ENCODE data around the gene PCSK2. TPM values are rescaled to one million over a fixed set of nuclear protein-coding genes. Genes with fewer than 3 reads are reported as not detected.

The PCSK2 gene
- total RNA-seq, 2 donors from 2014 or later, result 0.18 to 2.7 TPM

- no peak for TF ChIP-seq CTCF (IDR thresholded peaks at IDR 0.05)
- no peak for TF ChIP-seq POLR2A (IDR thresholded peaks at IDR 0.05)
- Histone ChIP-seq H3K27me3 (replicated peaks; ENCODE audit: insufficient read depth) (no peaks in the 10 kb centered on the region), H3K9me3 (no peaks in the 10 kb centered on the region), H3K36me3 (no peaks in the 10 kb centered on the region), H3K4me3 (no peak overlapping the region), H3K27ac (no peak overlapping the region), H3K4me1 (replicated peaks) (no peaks in the 10 kb centered on the region)
- WGBS, result 79% methylated on average over 13 of the region's 13 CpGs
- intact Hi-C loops (cut with DNase I), result no loop called here
- DNase-seq (ENCODE audit: low spot score), result no peak
These were observed 218.7 kb downstream of the PCSK2 start for GRCh38 chr20:17445543-17445942.

GRCh38 chr20:17446171-17446570 is 219.3 kb downstream of the PCSK2 start:
- no peak overlapping the region for H3K4me3 ChIP-seq
- intact Hi-C loops (cut with DNase I), result no loop called here
- no peak for TF ChIP-seq POLR2AphosphoS5 (IDR thresholded peaks at IDR 0.05)
- TF ChIP-seq CTCF (IDR thresholded peaks at IDR 0.05), result no peak
- TF ChIP-seq POLR2A (IDR thresholded peaks at IDR 0.05), result no peak

GRCh38 chr20:17448071-17448470 is 221.2 kb downstream of the PCSK2 start:
- Histone ChIP-seq H3K27me3 (replicated peaks; ENCODE audit: insufficient read depth) (no peaks in the 10 kb centered on the region), H3K4me3 (no peak overlapping the region), H3K9me3 (no peaks in the 10 kb centered on the region), H3K4me1 (replicated peaks) (no peaks in the 10 kb centered on the region), H3K36me3 (no peaks in the 10 kb centered on the region), H3K27ac (no peak overlapping the region)
- no peak for TF ChIP-seq POLR2AphosphoS5 (IDR thresholded peaks at IDR 0.05)
- no peak for TF ChIP-seq POLR2A (IDR thresholded peaks at IDR 0.05)
- no peak for TF ChIP-seq CTCF (IDR thresholded peaks at IDR 0.05)
- intact Hi-C loops (cut with DNase I), result no loop called here
- WGBS, result 95% methylated on average over 2 of the region's 2 CpGs
- DNase-seq (ENCODE audit: low spot score), result no peak

More at GRCh38 chr20:17446171-17446570, 219.3 kb downstream of the PCSK2 start:
- Histone ChIP-seq H3K36me3 (no peaks in the 10 kb centered on the region), H3K9me3 (no peaks in the 10 kb centered on the region), H3K27me3 (replicated peaks; ENCODE audit: insufficient read depth) (no peaks in the 10 kb centered on the region), H3K27ac (no peak overlapping the region), H3K4me1 (replicated peaks) (no peaks in the 10 kb centered on the region)
- 91% methylated on average over 5 of the region's 5 CpGs for WGBS
- no peak for DNase-seq (ENCODE audit: low spot score)

GRCh38 chr20:17449031-17449430 is 222.2 kb downstream of the PCSK2 start:
- Histone ChIP-seq H3K4me1 (replicated peaks) (no peaks in the 10 kb centered on the region), H3K4me3 (no peak overlapping the region), H3K27ac (no peak overlapping the region), H3K9me3 (no peaks in the 10 kb centered on the region), H3K27me3 (replicated peaks; ENCODE audit: insufficient read depth) (no peaks in the 10 kb centered on the region), H3K36me3 (no peaks in the 10 kb centered on the region)
- no peak for DNase-seq (ENCODE audit: low spot score)
- WGBS, result 95% methylated on average over 2 of the region's 2 CpGs
- intact Hi-C loops (cut with DNase I), result no loop called here
- no peak for TF ChIP-seq POLR2A (IDR thresholded peaks at IDR 0.05)
- no peak for TF ChIP-seq POLR2AphosphoS5 (IDR thresholded peaks at IDR 0.05)
- no peak for TF ChIP-seq CTCF (IDR thresholded peaks at IDR 0.05)

- Histone ChIP-seq H3K9me3 (no peaks in the 10 kb centered on the region), H3K4me1 (replicated peaks) (no peaks in the 10 kb centered on the region), H3K36me3 (no peaks in the 10 kb centered on the region), H3K4me3 (no peak overlapping the region), H3K27me3 (replicated peaks; ENCODE audit: insufficient read depth) (no peaks in the 10 kb centered on the region), H3K27ac (no peak overlapping the region)
- intact Hi-C loops (cut with DNase I), result no loop called here
- 72% methylated on average over 3 of the region's 3 CpGs for WGBS
- TF ChIP-seq POLR2A (IDR thresholded peaks at IDR 0.05) (no peak), CTCF (IDR thresholded peaks at IDR 0.05) (no peak), POLR2AphosphoS5 (IDR thresholded peaks at IDR 0.05) (no peak)
- no peak for DNase-seq (ENCODE audit: low spot score)
These were observed 225.6 kb downstream of the PCSK2 start for GRCh38 chr20:17452441-17452840.
